ENCODE data around the gene AKAP3. TPM values are rescaled to one million over a fixed set of nuclear protein-coding genes. Genes with fewer than 3 reads are reported as not detected.

Gene AKAP3
- total RNA-seq, 2 donors from 2014 or later = 3.4 to 8.2 TPM

GRCh38 chr12:4609071-4609470, 39.8 kb downstream of the AKAP3 start:
- intact Hi-C loops (cut with DNase I) = no loop called here
- WGBS, 2 donors = 84 to 90% methylated on average over 9 of the region's 9 CpGs
- Histone ChIP-seq H3K27ac (no peak overlapping the region), H3K27me3 (no peaks in the 10 kb centered on the region), H3K4me3 (no peak overlapping the region), H3K4me1 (peaks cover 18% of the 10 kb centered on the region), H3K9me3 (no peaks in the 10 kb centered on the region), H3K36me3 (replicated peaks in 1 of 2; ENCODE audit: insufficient read depth in 1 of 2, low read depth in 2 of 2) (peaks cover 7 to 23% of the 10 kb centered on the region in 2 donors)
- ATAC-seq (no peak), DNase-seq (no peak)
- TF ChIP-seq POLR2A (IDR thresholded peaks at IDR 0.05) (no peak), CTCF (IDR thresholded peaks at IDR 0.05) (no peak)

- intact Hi-C loops (cut with DNase I) = no loop called here
- no peak for TF ChIP-seq POLR2A (IDR thresholded peaks at IDR 0.05)
- TF ChIP-seq CTCF (IDR thresholded peaks at IDR 0.05) = no peak
- Histone ChIP-seq H3K36me3 (replicated peaks in 1 of 2; ENCODE audit: insufficient read depth in 1 of 2, low read depth in 2 of 2) (peaks cover 7 to 9% of the 10 kb centered on the region in 2 donors), H3K4me3 (no peak overlapping the region), H3K9me3 (no peaks in the 10 kb centered on the region), H3K4me1 (peaks cover 18% of the 10 kb centered on the region), H3K27ac (no peak overlapping the region), H3K27me3 (no peaks in the 10 kb centered on the region)
- WGBS, 2 donors = 52 to 74% methylated on average over 3 of the region's 3 CpGs
- no peak for ATAC-seq
- DNase-seq = no peak
Observed at GRCh38 chr12:4607056-4607455, 41.8 kb downstream of the AKAP3 start.

GRCh38 chr12:4604684-4605193, 44.1 kb downstream of the AKAP3 start:
- H3K27me3 ChIP-seq = no peaks in the 10 kb centered on the region
- ATAC-seq (peak; percentile 97), DNase-seq (peak; percentile 83 to 88 (median 85))
- WGBS, 2 donors = 0% methylated on average over 16 to 25 of the region's 25 CpGs
- no peaks in the 10 kb centered on the region for H3K36me3 ChIP-seq (replicated peaks in 1 of 2; ENCODE audit: insufficient read depth in 1 of 2, low read depth in 2 of 2)
- H3K4me3 ChIP-seq = peak overlapping the region; percentile 80 to 97
- peak overlapping the region; percentile 21 to 71 (median 62) for H3K27ac ChIP-seq
- TF ChIP-seq CTCF (IDR thresholded peaks at IDR 0.05) = peak; percentile 91 to 98 (median 97)
- TF ChIP-seq POLR2A (IDR thresholded peaks at IDR 0.05) = peak in 2 of 3 donors; percentile 74 to 81
- H3K4me1 ChIP-seq = peaks cover 18% of the 10 kb centered on the region
- intact Hi-C loops (cut with DNase I) = no loop called here
- H3K9me3 ChIP-seq = no peaks in the 10 kb centered on the region

GRCh38 chr12:4603946-4604345, 44.9 kb downstream of the AKAP3 start:
- no peak for ATAC-seq
- H3K4me3 ChIP-seq = no peak overlapping the region
- intact Hi-C loops (cut with DNase I) = no loop called here
- H3K36me3 ChIP-seq (replicated peaks in 1 of 2; ENCODE audit: insufficient read depth in 1 of 2, low read depth in 2 of 2) = no peaks in the 10 kb centered on the region
- no peak for DNase-seq
- no peaks in the 10 kb centered on the region for H3K27me3 ChIP-seq
- H3K4me1 ChIP-seq = peaks cover 18% of the 10 kb centered on the region
- TF ChIP-seq CTCF (IDR thresholded peaks at IDR 0.05) = no peak
- TF ChIP-seq POLR2A (IDR thresholded peaks at IDR 0.05) = no peak
- no peak overlapping the region for H3K27ac ChIP-seq
- WGBS, 2 donors = 5 to 10% methylated on average over 1 of the region's 1 CpG
- no peaks in the 10 kb centered on the region for H3K9me3 ChIP-seq

GRCh38 chr12:4603421-4603820, 45.4 kb downstream of the AKAP3 start:
- Histone ChIP-seq H3K36me3 (replicated peaks in 1 of 2; ENCODE audit: insufficient read depth in 1 of 2, low read depth in 2 of 2) (no peaks in the 10 kb centered on the region), H3K4me1 (peaks cover 18% of the 10 kb centered on the region), H3K27me3 (no peaks in the 10 kb centered on the region), H3K4me3 (no peak overlapping the region), H3K9me3 (no peaks in the 10 kb centered on the region), H3K27ac (no peak overlapping the region)
- 46 to 47% methylated on average over 7 of the region's 7 CpGs for WGBS, 2 donors
- no peak for DNase-seq
- intact Hi-C loops (cut with DNase I) = no loop called here
- TF ChIP-seq POLR2A (IDR thresholded peaks at IDR 0.05) (no peak), CTCF (IDR thresholded peaks at IDR 0.05) (no peak)
- ATAC-seq = no peak
